Measurements from ENCODE around the gene TMEM140. TPM values are rescaled to one million over a fixed set of nuclear protein-coding genes. Genes with fewer than 3 reads are reported as not detected.

TMEM140 gene
- total and polyA plus RNA-seq, 2 of the 13 experiments (the other 11 are each of a cell fraction or from before 2014, with no cell fraction given) = 9.2 to 21.7 TPM

DNA sequence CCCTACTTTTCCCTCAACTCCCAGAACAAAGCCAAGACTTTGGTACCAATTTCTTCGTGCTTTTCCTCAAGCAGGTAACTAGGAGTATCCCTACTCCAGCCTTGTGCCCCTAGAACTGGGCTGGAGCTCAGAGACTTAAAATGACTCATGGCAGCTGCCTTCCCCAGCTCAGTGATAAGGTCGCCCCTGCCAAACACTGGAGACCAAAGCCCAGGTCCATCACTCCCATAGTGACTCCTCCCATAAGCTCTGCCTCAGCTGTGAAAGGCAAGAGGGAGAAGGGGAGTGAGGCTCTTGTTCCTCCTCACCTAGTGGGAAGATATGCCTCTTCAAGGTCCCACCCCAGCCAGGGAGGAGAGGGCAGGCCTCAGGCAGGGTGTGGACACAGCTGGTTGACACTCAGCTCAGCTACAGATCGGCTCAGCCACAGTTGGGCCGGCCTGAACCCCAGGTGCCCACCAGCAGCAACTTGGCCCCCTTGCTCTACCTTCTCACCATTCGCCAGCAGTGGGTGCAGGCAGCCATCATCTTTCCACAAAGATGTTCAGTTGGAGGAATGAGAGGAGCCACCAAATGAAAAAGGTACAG, 36.5 kb downstream of the TMEM140 start:
- no peak overlapping the region for H3K4me2 ChIP-seq (ENCODE audit: low read depth, low read length)
- no TSS peak for BruUV-seq (replicated peaks)
- POLR2A ChIA-PET = interaction anchor here (1.3 kb wide), 1 partner anchor 13 kb away, joined by 3 read pairs; no protein-coding TSS in a partner anchor
- DNase-seq (ENCODE audit: low spot score) (no peak), ATAC-seq (peak; percentile 16; the same call in 2 of the 3 replicates), FAIRE-seq (no peak)
- no peaks in the 10 kb centered on the region for H3K79me2 ChIP-seq (ENCODE audit: insufficient read depth, low read length)
- CTCF ChIA-PET (ENCODE audit: low intra/inter-chr PET ratio, low total read pairs) = no interaction called here
- H3K4me1 ChIP-seq (ENCODE audit: insufficient read depth, low read length) = no peaks in the 10 kb centered on the region
- intact Hi-C loops (cut with micrococcal nuclease; ENCODE audit: unreplicated experiment) = no loop called here
- WGBS (ENCODE audit: low lambda C conversion rate) = 94% methylated on average over 4 of the region's 5 CpGs
- in situ Hi-C loops (cut with HindIII; ENCODE audit: extremely low pct_ligation_motif_present, low pct_unique_long_range_greater_than_20kb) = no loop called here
- no peak overlapping the region for H2AFZ ChIP-seq (ENCODE audit: low read length)
- H3K27ac ChIP-seq (ENCODE audit: extremely low read length, insufficient read depth, low read length) = no peak overlapping the region
- no peaks in the 10 kb centered on the region for H3K27me3 ChIP-seq (ENCODE audit: control insufficient read depth in 1 of 2, insufficient read depth in 2 of 2, low read length in 2 of 2)
- peaks cover 18 to 74% of the 10 kb centered on the region in 2 experiments for H3K36me3 ChIP-seq (replicated peaks in 1 of 2; ENCODE audit: control insufficient read depth in 1 of 2, insufficient read depth in 2 of 2, low read length in 2 of 2)
- peaks cover 25% of the 10 kb centered on the region for H3K9me3 ChIP-seq (ENCODE audit: low read length)
- no peak overlapping the region for H3K9ac ChIP-seq (ENCODE audit: insufficient read depth, low read depth, low read length)
- H3K4me3 ChIP-seq (replicated peaks in 1 of 3; ENCODE audit: insufficient read depth in 1 of 3, low read depth in 2 of 3, low read length in 3 of 3) = no peak overlapping the region
- H4K20me1 ChIP-seq (ENCODE audit: insufficient read depth, low read length) = no peaks in the 10 kb centered on the region
- TF ChIP-seq POLR2A (IDR thresholded peaks at IDR 0.05; ENCODE audit: insufficient read depth in 1 of 2, low read depth in 2 of 2, low read length in 2 of 2) = peak in 1 of 2 experiments; percentile 26; a peak in 1 of 4 replicates
- TF ChIP-seq ZNF263 (CRISPR knock-in tag; IDR thresholded peaks at IDR 0.05) = 0 out of 2 replicates have a peak, but pooled peaks have one; percentile 20
- no peak for TF ChIP-seq SIN3A (IDR thresholded peaks at IDR 0.05; ENCODE audit: borderline replicate concordance, low read depth, low read length)
- TF ChIP-seq, protein P1, sequence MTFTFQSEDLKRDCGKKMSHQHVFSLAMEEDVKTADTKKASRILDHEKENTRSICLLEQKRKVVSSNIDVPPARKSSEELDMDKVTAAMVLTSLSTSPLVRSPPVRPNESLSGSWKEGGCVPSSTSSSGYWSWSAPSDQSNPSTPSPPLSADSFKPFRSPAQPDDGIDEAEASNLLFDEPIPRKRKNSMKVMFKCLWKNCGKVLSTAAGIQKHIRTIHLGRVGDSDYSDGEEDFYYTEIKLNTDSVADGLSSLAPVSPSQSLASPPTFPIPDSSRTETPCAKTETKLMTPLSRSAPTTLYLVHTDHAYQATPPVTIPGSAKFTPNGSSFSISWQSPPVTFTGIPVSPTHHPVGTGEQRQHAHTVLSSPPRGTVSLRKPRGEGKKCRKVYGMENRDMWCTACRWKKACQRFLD (CRISPR knock-in tag; IDR thresholded peaks at IDR 0.05; ENCODE audit: borderline replicate concordance) = no peak
- 0 out of 2 replicates have a peak, but pooled peaks have one; percentile 18 for TF ChIP-seq POLR2AphosphoS5 (IDR thresholded peaks at IDR 0.05; ENCODE audit: low read depth, low read length)
- TF ChIP-seq, protein P2, sequence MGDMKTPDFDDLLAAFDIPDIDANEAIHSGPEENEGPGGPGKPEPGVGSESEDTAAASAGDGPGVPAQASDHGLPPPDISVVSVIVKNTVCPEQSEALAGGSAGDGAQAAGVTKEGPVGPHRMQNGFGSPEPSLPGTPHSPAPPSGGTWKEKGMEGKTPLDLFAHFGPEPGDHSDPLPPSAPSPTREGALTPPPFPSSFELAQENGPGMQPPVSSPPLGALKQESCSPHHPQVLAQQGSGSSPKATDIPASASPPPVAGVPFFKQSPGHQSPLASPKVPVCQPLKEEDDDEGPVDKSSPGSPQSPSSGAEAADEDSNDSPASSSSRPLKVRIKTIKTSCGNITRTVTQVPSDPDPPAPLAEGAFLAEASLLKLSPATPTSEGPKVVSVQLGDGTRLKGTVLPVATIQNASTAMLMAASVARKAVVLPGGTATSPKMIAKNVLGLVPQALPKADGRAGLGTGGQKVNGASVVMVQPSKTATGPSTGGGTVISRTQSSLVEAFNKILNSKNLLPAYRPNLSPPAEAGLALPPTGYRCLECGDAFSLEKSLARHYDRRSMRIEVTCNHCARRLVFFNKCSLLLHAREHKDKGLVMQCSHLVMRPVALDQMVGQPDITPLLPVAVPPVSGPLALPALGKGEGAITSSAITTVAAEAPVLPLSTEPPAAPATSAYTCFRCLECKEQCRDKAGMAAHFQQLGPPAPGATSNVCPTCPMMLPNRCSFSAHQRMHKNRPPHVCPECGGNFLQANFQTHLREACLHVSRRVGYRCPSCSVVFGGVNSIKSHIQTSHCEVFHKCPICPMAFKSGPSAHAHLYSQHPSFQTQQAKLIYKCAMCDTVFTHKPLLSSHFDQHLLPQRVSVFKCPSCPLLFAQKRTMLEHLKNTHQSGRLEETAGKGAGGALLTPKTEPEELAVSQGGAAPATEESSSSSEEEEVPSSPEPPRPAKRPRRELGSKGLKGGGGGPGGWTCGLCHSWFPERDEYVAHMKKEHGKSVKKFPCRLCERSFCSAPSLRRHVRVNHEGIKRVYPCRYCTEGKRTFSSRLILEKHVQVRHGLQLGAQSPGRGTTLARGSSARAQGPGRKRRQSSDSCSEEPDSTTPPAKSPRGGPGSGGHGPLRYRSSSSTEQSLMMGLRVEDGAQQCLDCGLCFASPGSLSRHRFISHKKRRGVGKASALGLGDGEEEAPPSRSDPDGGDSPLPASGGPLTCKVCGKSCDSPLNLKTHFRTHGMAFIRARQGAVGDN (CRISPR knock-in tag; IDR thresholded peaks at IDR 0.05) = peak; percentile 28; the same call in 1 of the 2 replicates
